Sciatic nerve (tissue), 2 donors: ENCODE measurements around the gene EIF3K. TPM values are rescaled to one million over a fixed set of nuclear protein-coding genes. Genes with fewer than 3 reads are reported as not detected.

ENCODE experiments used
- ATAC-seq: fragments of 200-7000 bp; cut with Tn5 transposase; one replicate; pipeline ENCODE4 v1.9.1; 2020; ENCODE audit warnings: mild to moderate bottlenecking, moderate library complexity
- DNase-seq: peaks from one replicate; pipeline ENCODE4 v3.0.0-alpha.2; 2020; ENCODE audit warnings: low spot score
- intact Hi-C: fragments of 100-400 bp; cut with DNase I; formaldehyde crosslinking; loops from one replicate; pipeline ENCODE4 v1.14.2; 2022
- total RNA-seq: library from RNA; stranded (reverse); fragmentation: NEBNext Ultra II Directional; extraction: Animal tissue kit (Norgen Biotek cat#: 25700); gene quantifications from one replicate; pipeline ENCODE4 v1.2.1, GENCODE V29; 2021
- donor health status: DM: no; HTN: no; CAD: no.
- donor health status: DM: no; HTN: no; CAD: no.

EIF3K gene
- total RNA-seq, 1 donor from 2014 or later = 168 TPM

DNA sequence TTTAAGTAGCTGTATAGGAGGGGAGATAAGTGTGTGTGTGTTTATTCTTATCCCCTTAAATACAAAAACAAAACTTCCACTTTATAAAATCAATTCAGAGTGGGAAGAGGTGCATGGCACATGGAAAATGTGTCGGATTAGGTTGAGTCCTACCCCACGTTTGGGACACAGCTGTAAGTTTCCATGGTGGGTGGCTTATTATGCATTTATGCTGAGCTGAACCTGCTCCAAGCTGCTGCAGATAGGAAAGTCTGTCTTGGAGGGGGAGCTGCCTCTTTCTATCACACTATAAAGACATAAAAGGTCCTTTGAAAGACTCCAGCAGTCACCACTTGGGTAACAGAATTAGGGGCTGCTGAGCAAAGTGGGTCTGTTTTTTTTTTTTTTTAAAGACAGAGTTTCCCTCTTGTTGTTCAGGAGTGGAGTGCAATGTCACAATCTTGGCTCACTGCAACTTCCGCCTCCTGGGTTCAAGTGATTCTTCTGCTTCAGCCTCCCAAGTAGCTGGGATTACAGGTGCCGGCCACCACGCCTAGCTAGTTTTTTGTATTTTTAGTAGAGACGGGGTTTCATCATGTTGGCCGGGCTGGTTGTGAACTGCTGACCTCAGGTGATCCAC lies 43.7 kb downstream of the EIF3K start:
- DNase-seq = no peak
- intact Hi-C loops = no loop called here
- ATAC-seq = no peak

DNA sequence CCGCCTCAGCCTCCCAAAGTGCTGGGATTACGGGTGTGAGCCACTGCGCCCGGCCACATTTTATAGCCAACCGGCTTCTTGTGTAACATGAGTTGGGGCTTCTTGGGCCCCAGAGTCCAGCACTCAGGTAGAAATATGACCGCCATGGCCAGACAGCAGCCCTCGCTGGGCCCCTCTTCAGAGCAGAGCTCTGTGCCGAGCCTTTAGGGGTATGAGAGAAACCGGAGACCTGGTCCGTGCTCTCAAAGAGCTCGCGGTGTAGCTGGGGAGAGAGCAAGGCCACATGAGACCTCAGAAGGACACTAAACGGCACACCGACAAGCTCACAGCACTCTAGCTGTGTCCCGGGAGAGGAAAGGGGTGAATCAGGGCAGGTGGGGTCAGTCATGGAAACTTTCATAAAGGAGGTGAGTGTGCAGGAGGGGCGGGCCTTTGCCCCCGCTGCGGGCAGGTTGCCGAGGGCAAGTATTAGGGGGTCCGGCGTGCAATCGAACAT lies 44.2 kb downstream of the EIF3K start:
- ATAC-seq = no peak
- no peak for DNase-seq
- intact Hi-C loops = no loop called here

DNA sequence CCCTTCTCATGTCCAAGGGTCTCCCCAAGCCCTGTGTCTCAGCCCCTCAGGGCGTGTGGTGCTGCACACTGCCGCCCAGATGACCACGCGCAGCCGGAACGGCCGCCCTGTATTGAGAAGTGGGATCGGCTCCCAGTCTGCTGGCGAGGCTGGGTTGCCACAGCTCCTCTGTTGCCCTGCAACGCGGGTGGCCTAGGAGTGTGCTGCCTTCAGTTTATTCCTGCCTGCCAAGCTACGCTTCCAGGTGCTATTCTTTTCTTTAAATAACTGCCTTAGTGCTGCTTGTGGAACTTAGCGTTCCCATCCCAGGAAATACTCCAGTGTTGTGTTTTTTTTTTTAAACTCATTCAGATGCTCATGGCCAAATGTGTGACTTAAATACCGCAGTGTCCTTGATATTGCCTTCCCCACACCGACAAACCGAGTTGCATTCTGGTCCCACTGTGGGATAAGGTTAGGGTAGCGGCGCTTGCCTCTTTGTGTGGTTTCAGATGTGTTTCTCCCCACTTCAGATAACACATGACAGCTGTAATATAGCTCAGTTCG lies 45.0 kb downstream of the EIF3K start:
- DNase-seq (no peak), ATAC-seq (peak; percentile 71)
- intact Hi-C loops = no loop called here

GRCh38 chr19:38664503-38665211 lies 45.7 kb downstream of the EIF3K start:
- no peak for DNase-seq
- no peak for ATAC-seq

DNA sequence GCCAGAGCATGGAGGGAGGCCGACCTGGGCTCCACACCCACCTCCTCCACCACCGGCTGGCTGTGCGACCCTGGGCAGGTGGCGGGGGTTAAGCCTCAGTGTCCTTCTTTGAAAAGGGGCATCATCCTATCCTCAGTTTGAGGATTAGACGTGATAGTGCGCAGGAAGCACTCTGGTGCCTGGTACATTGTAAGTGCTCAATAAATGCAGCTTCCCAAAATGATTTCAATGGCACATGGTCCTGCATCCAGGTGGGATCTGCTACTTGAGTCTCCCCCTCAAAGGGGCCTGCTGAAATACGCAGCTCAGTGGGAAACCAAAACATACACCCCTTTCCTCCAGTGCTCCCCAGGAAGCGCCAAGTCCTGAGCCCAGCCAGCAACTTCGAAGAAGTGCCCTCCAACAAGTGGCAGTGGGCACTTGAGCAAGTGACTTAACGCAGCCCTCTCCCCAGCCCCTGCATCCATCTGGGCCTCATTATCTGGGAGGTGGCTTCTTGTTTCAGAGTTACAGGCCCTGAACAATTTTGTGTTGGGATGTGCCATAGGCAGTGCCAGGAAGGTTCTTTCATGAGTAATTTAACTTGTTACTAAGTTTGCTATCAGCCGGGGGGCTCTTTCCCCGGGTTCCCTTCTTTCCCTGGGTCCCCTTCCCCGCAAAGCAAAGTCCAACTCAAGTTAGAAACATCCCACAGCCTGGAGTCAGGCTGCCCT lies 46.4 kb downstream of the EIF3K start:
- no peak for ATAC-seq
- DNase-seq = no peak
- intact Hi-C loops = no loop called here

More at GRCh38 chr19:38664503-38665211, 45.7 kb downstream of the EIF3K start:
- intact Hi-C loops = no loop called here

DNA sequence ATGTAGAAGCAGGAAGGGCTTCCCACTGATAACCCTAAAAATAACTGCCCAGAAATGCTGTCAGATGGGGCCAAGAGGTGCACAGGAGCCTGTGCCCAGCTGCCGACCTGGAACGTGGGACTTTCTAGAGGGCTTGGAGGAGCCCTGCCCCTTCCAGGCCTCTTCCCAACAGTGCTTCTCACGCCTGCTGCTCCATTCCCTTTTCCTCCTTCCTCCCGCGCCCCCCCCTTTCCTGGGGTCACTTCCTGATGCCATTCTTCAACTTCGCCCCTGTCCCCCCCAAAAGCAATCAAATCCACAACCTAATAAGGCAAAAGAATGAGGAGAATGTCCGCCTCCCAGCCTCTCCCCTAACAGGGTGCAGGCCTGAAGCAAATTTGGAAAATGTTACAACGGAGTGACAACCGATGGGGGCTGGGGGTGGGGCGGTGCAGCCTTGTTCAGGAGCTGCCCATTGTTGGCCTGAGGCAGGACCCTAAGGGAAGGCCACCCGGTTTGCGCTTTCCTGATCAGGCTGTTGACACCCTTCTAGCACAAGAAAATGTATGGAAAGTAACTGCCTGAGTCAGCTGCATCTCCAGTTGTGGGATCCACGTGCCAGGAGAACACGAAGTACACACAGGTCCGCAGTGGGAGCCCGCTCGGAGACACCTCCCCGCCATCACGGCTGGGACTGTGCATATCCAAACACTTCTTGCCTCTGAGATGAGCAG lies 47.1 kb downstream of the EIF3K start:
- ATAC-seq (peak; percentile 62), DNase-seq (no peak)
- intact Hi-C loops = no loop called here

GRCh38 chr19:38666663-38667511 lies 47.9 kb downstream of the EIF3K start:
- intact Hi-C loops = no loop called here
- DNase-seq (no peak), ATAC-seq (peak; percentile 58)

DNA sequence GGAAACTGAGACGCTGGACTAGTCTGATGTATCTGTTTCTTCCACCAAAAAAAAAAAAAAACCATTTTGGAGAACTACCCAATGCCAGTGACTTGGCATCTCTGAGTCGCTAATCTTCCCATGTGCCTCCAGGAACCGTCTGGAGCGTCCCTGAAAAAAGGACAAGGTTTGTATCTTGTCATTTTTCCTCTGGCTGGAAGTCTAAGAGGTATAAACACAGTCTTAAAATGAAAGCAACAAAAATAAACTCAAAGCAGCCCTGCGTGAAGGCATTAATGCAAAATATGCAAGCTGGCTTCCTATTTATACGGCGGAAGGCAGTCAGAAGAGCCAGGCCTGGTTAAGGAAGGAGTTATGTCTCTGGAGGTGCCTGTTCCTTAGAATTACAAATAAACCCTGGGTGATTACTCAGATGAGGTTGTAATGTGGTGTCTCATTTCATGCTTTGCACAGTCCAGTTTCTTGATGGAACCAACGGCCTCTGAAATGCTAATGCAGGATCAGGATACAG lies 48.7 kb downstream of the EIF3K start:
- intact Hi-C loops = no loop called here
- ATAC-seq (no peak), DNase-seq (no peak)

DNA sequence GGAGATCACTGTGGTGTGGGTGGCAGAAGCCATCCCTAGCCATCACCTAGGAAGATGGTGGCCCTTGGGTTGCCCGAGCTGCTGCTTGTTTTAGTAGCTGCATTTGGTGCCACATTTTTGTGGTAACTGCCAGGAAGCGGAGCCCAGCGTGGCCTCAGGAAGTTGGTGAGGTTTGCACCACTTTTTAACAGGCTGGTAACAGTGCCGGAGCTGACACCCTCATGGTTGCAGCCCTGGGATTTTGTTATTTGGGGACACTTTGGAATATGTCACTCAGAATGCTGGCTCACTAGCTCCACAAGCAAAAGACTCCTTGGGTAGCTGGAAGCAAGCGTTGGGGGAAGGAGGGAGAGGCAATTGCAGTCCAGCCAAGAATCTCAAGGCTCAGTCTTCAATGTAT lies 50.6 kb downstream of the EIF3K start:
- ATAC-seq (no peak), DNase-seq (no peak)
- intact Hi-C loops = no loop called here

GRCh38 chr19:38670921-38671398 lies 52.0 kb downstream of the EIF3K start:
- intact Hi-C loops = no loop called here
- ATAC-seq (no peak), DNase-seq (no peak)

DNA sequence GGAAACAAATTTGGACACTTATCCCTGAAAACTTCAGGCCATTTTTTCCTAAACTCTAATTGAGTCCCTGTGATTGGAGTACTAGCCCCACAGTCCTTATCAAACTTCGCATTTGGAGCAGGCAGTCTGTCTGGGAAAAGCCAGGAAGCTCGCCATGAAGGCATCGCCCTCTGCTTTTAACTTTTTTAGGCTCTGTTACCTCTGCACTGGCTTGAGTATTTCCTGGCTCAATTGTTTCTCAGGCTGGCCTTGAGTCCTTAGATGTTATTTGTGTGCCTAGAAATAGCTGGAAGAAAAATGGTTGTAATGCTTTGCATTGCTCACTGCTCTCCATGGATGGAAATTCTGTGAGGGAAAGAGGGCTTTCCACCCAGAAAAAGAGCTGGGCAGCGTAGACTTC lies 52.7 kb downstream of the EIF3K start:
- DNase-seq = no peak
- ATAC-seq = no peak
- intact Hi-C loops = no loop called here

DNA sequence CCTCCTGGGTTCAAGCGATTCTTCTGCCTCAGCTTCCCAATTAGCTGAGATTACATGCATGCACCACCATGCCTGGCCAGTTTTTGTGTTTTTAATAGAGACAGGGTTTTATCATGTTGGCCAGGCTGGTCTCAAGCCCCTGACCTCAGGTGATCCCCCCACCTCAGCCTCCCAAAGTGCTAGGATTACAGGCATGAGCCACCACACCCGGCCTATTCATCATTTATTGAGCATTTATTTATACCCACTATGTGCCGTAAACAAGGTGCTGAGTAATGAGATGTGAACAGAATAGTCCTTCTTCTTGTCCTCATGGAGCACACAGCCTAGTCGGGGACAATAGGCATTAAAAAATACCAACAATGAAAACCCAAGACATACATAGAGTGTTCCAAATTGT lies 54.0 kb downstream of the EIF3K start:
- intact Hi-C loops = no loop called here
- no peak for DNase-seq
- no peak for ATAC-seq

DNA sequence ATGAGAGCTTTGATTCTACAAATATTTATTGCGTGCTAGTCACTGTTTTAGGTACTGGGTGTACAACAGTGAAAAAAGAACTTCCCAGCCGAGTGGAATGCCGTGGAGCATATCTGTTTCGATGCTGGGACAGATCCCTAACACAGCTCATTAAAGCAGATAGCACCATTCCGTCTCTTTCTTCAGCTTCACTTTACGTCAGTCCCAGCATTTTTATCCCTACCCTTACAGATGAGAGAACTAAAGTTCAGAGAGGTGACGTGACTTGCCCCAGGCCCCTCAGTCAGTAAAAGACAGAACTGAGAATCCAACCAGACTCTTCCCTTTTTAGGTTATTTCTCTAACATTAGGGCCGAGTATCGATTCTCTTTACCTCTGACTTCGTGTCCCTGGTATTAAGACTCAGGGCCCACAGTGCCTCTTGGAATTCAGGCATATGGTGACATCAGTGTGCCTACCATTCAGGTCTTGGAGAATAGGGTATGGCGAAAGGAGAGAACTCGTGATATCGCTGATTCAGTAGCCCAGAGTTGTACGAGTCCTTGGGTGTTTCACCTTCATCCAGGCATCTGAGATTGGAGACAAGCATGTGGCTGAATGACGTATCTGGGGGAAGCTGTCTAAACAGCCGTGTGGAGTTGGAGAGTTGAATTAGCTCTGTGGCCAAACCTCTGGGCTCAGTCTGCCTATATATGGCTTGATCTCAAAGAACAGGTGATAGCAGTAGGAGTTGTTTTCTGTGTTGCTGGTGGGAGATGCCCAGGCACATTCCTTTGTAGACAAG lies 55.6 kb downstream of the EIF3K start:
- DNase-seq = no peak
- peak; percentile 35 for ATAC-seq
- intact Hi-C loops = no loop called here

- intact Hi-C loops = no loop called here
- DNase-seq = no peak
- ATAC-seq = peak; percentile 26
Observed at GRCh38 chr19:38675611-38676010, 56.6 kb downstream of the EIF3K start.

DNA sequence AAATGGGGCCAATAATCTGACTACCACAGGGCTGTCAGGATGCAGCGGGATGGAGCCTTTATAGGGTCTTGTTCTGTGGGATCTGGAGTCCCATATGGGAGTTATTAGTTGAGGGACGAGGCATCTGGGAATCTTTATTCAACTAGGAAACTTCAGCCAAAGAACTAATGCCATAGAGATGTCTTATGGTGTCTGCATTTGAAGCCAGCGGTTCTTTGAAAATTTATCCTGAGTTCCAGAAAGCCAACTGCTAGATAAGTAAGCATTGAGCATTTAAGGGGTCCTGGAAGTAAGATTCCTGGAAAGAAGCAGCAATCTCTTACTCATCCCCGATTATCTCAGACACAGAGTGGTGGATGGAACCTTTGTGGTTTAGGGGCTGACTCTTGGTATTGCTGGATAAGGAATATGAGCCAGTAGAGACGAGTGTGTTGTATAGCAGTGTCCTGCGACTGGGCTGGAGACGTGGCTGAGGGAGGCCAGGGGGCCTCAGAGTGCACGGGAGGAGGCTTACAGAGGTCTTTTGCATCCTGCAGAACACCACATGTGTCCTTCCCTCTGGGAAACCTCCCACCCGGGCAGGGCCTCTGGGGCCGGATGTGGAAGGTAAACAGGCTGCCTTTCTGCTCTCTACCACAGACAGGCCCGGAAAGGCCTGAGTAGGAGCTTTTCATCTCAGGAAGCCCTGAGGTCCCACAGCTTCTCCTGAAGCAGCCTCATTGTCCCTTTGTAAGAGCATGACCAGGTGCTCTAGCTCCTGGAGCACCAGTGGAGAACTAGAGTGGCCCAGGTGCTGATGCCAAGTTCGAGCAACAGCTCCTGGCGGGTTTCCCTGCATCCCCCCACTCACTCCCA lies 57.3 kb downstream of the EIF3K start:
- intact Hi-C loops = no loop called here
- DNase-seq (no peak), ATAC-seq (peak; percentile 48)

GRCh38 chr19:38676878-38677646 lies 58.1 kb downstream of the EIF3K start:
- ATAC-seq (no peak), DNase-seq (no peak)
- intact Hi-C loops = no loop called here
